Bronchial epithelial cell (primary cell): Measurements from ENCODE around the gene NPIPA1. TPM values are rescaled to one million over a fixed set of nuclear protein-coding genes. Genes with fewer than 3 reads are reported as not detected.
"Not testable (repeated sequence)": the region's sequence is repeated elsewhere in the genome, so short reads cannot be mapped to it uniquely, and the experiment has no call there.

Experiments used
- DNase-seq: peaks from one replicate; pipeline ENCODE4 v3.0.0-alpha.2; 2010; ENCODE audit warnings: low read depth
- FAIRE-seq: peaks from 2 replicates; lab custom pipeline; 2011; peaks lifted over from hg19 to GRCh38; lab: Jason Lieb, UNC
- H3K27me3 ChIP-seq: 2 replicates; pipeline ENCODE4 v1.5.1; 2011; ENCODE audit warnings: low read length; ENCODE audit not compliant: control insufficient read depth, insufficient read depth
- H3K36me3 ChIP-seq: 2 replicates; pipeline ENCODE4 v1.5.1; 2011; ENCODE audit warnings: low read length; ENCODE audit not compliant: control insufficient read depth, insufficient read depth
- H3K4me3 ChIP-seq: 2 replicates; pipeline ENCODE4 v1.5.1; 2011; ENCODE audit warnings: mild to moderate bottlenecking, low read depth, low read length, control low read depth
- total RNA-seq: library from RNA; depleted of rRNA; stranded (reverse); fragments of >200 nt; gene quantifications from 2 replicates; pipeline ENCODE4 v1.2.1, GENCODE V29; 2014
- TF ChIP-seq, protein P1 (sequence below): IDR thresholded peaks from 2 replicates; pipeline ENCODE4 v1.5.1; 2011; ENCODE audit warnings: mild to moderate bottlenecking, moderate library complexity, low read length, control low read depth, inconsistent platforms; ENCODE audit not compliant: insufficient read depth, severe bottlenecking

NPIPA1 gene
- total RNA-seq, 1 donor from 2014 or later: 43.7 TPM

DNA sequence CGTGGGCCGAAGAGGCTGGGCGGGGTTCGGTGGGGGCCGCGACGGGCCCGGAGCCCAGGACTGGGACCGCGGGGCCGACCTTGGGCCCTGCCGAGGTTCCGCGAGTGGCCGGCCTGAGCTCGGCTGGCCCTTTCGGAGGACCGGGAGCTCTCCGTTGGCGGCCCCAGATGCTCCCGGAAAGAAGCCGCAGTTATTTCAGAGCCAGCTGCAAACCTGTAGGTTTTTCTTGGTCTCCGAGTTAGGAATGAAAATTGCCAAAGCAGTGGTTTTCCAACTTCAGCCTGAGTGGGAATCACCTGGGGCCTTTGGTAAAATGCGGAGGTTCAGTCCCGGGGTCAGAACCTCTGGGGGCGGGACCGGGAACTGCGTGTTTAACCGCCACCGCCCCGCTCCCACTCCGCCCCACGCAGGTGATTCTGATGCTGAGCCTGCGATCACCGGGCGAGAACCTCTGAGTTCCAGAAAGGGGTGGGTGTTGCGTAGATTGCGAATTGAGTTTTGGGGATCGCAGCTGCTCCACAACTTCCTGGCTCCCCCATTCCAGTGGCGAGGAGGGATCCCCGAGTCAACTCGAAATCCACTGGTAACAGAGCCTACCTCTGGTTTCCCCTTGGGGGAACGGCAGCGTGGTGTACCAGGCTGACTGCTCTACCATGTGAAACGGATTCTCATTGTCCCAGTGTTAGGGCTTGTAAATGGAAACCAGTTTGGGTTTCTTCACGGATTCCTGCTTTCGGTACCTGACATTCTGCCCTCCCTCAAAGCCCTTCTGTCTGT lies 38.4 kb downstream of the NPIPA1 start:
- peak overlapping the region; percentile 98 for H3K4me3 ChIP-seq
- peak; percentile 22 for DNase-seq
- H3K27me3 ChIP-seq, H3K36me3 ChIP-seq, FAIRE-seq: not testable (repeated sequence)
- TF ChIP-seq, protein P1, sequence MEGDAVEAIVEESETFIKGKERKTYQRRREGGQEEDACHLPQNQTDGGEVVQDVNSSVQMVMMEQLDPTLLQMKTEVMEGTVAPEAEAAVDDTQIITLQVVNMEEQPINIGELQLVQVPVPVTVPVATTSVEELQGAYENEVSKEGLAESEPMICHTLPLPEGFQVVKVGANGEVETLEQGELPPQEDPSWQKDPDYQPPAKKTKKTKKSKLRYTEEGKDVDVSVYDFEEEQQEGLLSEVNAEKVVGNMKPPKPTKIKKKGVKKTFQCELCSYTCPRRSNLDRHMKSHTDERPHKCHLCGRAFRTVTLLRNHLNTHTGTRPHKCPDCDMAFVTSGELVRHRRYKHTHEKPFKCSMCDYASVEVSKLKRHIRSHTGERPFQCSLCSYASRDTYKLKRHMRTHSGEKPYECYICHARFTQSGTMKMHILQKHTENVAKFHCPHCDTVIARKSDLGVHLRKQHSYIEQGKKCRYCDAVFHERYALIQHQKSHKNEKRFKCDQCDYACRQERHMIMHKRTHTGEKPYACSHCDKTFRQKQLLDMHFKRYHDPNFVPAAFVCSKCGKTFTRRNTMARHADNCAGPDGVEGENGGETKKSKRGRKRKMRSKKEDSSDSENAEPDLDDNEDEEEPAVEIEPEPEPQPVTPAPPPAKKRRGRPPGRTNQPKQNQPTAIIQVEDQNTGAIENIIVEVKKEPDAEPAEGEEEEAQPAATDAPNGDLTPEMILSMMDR: peak; percentile 3

DNA sequence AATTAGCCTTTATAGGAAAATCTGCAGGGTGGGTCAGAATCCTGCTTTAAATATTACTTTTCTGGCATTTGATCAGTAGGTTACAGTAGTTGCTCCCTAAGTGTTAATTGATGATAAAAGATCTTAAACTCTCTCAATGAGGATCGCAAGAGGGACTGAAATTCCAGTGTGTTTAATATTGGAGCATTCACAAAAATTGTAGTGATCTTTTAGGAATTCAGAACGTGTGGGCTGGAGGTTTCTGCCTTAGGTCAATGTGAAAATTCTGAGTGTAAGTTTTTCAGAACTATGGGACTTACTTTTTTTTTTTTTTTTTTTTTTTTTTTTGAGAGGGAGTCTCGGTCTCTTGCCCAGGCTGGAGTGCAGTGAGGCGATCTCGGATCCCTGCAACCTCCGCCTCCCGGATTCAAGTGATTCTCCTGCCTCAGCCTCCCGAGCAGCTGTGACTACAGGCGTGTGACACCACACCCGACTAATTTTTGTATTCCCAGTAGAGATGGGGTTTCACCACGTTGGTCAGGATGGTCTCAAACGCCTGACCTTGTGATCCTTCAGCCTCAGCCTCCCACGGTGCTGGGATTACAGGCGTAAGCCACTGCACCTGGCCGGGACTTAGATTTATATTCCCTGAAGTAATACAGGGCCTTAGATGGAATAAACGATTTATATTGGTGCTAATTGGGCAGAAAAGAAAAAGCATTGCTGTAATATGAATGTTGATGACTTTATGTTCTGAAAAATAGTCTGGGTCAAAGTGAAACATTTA lies 39.9 kb downstream of the NPIPA1 start:
- FAIRE-seq, DNase-seq, H3K4me3 ChIP-seq, H3K27me3 ChIP-seq, H3K36me3 ChIP-seq: not testable (repeated sequence)

DNA sequence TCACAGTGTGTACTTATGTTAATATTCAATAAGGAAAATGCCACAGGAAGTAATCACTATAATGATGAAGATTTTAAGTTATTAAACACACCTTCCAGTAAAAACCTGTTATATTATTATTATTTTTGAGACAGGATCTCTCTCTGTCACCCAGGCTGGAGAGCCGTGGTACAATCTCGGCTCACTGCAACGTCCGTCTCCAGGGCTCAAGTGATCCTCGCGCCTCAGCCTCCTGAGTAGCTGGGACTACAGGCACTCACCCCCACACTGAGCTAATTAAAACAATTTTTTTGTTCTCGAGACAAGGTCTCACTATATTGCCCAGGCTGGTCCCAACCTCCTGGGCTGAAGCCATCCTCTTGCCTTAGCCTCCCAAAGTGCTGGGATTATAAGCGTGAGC lies 41.0 kb downstream of the NPIPA1 start:
- not testable (repeated sequence) for H3K27me3 ChIP-seq, H3K4me3 ChIP-seq, FAIRE-seq, H3K36me3 ChIP-seq, DNase-seq

DNA sequence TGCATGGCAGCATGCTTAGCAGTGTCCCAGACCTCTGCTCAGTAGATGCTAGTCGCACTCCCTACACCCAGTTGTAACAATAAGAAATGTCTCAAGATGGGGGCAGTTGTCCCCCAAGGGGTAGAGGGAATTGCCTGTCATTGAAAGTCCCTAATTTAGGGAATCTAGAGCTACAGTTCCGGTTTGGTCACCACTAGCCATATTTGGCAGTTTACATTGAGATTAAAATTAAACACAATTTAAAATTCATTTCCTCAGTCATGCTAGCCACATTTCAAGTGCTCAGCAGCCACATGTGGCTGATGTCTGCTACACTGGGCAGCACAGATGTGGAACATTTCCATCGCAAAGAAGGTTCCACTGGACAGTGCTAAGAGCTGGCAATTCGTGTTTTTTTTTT lies 41.7 kb downstream of the NPIPA1 start:
- not testable (repeated sequence) for DNase-seq, H3K4me3 ChIP-seq, H3K27me3 ChIP-seq, H3K36me3 ChIP-seq, FAIRE-seq

DNA sequence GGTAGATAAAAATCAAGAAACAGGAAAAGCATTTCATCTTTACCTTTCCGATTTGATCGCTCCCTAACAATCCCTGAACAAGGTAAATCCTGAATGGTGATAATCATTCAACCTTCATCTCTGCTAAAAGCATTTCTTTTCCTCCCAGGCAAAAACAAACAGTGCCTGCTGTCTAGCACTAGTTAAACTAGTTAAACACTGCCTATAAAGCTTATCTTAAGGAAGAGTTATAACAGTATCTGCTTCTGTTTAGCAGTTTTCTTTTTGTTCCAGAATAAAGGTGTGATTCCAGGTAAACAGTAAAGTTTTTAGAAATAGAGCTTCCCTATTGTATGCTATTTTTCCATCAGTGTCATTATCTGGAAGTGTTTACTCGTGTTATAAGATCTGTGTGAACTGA lies 44.0 kb downstream of the NPIPA1 start:
- H3K36me3 ChIP-seq, DNase-seq, FAIRE-seq, H3K4me3 ChIP-seq, H3K27me3 ChIP-seq: not testable (repeated sequence)

DNA sequence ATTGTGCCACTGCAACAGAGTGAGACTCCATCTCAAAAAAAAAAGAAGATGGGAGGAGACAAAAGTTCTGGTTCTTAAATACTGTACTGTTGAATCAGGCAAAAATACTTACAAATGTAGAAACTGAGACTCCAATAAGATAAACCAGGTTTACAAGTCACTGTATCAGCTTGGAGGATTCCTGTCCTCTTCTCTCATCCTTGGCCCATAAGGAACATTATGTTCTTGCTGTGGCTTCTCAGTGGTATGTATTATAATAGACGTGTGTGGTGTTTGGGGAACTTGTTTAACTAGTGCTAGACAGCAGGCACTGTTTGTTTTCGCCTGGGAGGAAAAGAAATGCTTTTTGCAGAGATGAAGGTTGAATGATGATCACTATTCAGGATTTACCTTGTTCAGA lies 45.3 kb downstream of the NPIPA1 start:
- FAIRE-seq, H3K27me3 ChIP-seq: not testable (repeated sequence)

DNA sequence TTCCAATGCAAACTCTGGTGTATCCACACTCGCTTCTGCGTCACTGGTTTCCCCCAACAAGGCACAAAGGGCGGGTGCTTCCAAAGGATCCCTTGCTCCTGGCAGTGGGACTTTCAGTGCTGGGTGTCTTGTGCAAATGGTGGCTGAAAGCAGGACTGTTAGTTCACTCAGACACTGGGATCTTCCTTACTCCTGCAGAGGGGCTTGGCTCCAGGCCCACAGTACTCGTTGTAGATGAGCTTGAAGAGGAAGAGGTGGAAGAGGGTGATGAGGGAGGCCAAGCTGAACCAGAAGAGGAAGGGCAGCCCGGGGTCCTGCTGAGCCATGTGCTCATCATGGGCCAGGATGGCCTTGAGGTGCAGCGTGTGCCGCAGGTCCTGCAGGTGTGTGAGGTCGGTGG lies 50.8 kb downstream of the NPIPA1 start:
- not testable (repeated sequence) for FAIRE-seq, H3K36me3 ChIP-seq, DNase-seq, H3K27me3 ChIP-seq, H3K4me3 ChIP-seq

More for the DNA sequence above, 45.3 kb downstream of the NPIPA1 start:
- H3K36me3 ChIP-seq, H3K4me3 ChIP-seq, DNase-seq: not testable (repeated sequence)

DNA sequence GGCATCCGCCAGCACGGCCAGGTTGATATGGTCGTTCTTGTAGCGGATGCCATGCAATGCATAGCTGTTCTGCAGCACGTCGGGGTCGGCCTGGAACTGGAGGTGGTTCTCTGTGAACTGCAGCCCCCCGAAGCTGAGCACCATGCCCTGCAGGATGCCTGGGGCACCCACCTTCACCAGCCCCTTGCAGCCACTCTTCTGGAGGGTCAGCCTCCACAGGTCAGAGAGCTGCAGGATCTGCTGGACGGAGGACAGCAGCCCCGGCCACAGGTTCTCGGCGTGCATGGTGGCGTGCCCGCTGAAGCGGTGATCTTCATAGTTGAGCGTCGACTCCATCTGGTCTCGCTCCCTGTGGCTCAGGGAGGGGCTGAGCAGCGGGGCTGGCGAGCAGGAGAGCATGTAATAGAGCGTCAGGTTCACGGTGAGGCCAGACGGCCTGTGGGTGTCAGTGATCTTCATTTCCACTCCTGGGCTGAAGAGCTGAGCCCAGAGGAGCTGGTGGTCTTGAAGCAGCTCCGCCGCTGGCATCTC lies 51.5 kb downstream of the NPIPA1 start:
- not testable (repeated sequence) for DNase-seq, FAIRE-seq, H3K36me3 ChIP-seq, H3K4me3 ChIP-seq, H3K27me3 ChIP-seq

DNA sequence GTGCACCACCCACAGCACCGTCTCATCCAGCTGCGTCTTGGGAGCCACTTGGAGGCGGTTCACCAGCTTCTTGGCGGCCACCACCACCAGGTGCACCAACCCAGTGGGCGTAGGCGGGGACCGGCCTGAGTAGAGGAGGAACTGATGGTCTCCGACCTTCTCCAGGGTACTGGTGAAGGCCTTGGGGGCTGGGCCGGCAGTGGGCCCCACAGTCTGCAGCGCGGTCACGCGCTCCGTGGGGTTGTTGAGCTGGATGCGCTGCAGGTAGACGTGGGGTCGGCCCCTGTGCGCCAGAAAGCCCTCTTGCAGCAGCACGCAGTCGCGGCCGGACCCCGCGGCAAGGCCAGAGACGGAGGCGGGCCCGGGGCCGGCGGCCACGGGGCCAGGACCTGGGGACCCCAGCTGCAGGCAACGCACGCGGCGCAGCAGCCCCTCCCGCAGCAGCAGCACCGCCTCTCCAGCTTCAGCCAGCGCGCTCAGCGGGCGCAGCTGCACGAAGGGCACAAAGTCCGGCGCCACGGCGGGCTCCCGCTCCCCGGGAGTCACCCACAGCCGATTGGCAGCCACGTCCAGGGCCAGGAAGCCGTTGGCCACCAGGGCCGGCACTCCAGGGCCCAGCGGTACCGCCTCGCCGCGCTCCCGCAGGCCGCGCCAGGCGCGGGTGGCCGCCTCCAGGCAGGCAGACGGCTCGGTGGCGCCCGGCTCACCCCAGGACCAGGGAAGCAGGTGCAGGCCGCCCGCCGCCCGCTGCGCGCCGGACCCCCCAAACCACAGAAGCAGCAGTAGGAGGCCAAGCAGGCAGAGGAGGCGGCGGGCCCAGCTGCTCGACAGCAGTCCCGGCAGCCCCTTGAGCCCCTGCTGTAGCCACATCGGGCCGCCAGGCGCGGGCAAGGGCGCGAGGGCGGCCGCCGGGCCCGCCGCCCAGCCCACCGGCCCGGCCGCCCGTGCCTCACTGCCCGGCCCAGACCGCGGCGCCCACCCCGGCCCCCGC lies 52.3 kb downstream of the NPIPA1 start:
- not testable (repeated sequence) for H3K4me3 ChIP-seq, DNase-seq, H3K36me3 ChIP-seq, H3K27me3 ChIP-seq, FAIRE-seq

DNA sequence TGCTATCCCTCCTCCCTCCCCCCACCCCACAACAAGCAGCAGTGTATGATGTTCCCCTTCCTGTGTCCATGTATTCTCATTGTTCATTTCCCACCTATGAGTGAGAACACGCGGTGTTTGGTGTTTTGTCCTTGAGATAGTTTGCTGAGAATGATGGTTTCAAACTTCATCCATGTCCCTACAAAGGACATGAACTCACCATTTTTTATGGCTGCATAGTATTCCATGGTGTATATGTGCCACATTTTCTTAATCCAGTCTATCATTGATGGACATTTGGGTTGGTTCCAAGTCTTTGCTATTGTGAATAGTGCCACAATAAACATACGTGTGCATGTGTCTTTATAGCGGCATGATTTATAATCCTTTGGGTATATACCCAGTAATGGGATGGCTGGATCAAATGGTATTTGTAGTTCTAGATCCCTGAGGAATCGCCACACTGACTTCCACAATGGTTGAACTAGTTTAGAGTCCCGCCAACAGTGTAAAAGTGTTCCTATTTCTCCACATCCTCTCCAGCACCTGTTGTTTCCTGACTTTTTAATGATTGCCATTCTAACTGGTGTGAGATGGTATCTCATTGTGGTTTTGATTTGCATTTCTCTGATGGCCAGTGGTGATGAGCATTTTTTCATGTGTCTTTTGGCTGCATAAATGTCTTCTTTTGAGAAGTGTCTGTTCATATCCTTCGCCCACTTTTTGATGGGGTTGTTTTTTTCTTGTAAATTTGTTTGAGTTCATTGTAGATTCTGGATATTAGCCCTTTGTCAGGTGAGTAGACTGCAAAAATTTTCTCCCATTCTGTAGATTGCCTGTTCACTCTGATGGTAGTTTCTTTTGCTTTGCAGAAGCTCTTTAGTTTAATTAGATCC lies 56.3 kb downstream of the NPIPA1 start:
- H3K4me3 ChIP-seq, H3K36me3 ChIP-seq, FAIRE-seq, DNase-seq, H3K27me3 ChIP-seq: not testable (repeated sequence)

DNA sequence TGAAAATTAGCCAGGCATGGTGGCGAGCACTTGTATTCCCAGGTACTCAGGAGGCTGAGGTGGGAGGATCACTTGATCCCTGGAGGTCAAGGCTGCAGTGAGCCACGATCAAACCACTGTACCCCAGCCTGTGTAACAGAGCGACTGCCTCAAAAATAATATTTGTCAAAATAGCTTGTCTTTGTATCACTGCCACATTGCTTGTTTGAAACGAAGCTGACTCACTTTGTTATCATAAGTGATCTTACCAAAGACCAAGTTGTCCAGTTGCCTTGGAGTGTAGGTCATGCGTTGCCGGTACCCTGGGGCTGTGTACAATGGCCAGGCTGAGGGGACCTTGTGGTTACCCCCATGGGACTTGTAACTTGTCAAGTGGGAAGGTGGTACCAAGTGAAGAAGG lies 59.5 kb downstream of the NPIPA1 start:
- not testable (repeated sequence) for DNase-seq, FAIRE-seq

More for the DNA sequence above, 59.5 kb downstream of the NPIPA1 start:
- H3K4me3 ChIP-seq, H3K36me3 ChIP-seq, H3K27me3 ChIP-seq: not testable (repeated sequence)
